ENCODE results near the gene NPC1.

DNA sequence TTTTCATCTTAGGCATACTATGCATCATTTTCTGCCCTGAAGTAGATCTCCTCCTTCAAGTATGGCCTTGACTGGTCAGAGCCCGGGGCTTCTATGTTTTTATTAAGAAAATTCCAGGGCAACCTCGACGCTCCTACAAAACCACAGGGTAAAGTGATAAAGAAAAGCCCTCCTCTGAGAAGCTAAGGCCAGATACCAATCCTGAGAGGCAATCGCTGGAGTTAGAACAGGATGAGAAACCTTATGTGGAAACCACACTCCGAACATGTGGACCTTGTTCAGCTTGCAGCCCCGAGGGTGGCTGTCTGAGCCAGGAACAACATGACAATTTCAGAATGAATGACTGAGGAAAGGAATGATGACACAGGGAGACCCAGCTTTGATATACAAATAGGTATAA, 47.4 kb downstream of the NPC1 start:
- TF ChIP-seq, protein P1, sequence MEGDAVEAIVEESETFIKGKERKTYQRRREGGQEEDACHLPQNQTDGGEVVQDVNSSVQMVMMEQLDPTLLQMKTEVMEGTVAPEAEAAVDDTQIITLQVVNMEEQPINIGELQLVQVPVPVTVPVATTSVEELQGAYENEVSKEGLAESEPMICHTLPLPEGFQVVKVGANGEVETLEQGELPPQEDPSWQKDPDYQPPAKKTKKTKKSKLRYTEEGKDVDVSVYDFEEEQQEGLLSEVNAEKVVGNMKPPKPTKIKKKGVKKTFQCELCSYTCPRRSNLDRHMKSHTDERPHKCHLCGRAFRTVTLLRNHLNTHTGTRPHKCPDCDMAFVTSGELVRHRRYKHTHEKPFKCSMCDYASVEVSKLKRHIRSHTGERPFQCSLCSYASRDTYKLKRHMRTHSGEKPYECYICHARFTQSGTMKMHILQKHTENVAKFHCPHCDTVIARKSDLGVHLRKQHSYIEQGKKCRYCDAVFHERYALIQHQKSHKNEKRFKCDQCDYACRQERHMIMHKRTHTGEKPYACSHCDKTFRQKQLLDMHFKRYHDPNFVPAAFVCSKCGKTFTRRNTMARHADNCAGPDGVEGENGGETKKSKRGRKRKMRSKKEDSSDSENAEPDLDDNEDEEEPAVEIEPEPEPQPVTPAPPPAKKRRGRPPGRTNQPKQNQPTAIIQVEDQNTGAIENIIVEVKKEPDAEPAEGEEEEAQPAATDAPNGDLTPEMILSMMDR (IDR thresholded peaks at IDR 0.05): no peak
- TF ChIP-seq POLR2A (IDR thresholded peaks at IDR 0.05): no peak
